Measurements from ENCODE around the gene L1CAM. TPM values are rescaled to one million over a fixed set of nuclear protein-coding genes. Genes with fewer than 3 reads are reported as not detected.

Gene L1CAM
- total and polyA plus RNA-seq, 9 of the 15 experiments (the other 6 are each of a cell fraction or from before 2014, with no cell fraction given) = 0.09 to 0.86 (median 0.26) TPM; not detected in 3

GRCh38 chrX:153897899-153898298 lies 11.9 kb upstream of the L1CAM start (continued):
- TF ChIP-seq CGGBP1 (CRISPR knock-in tag; IDR thresholded peaks at IDR 0.05) (no peak; the same call in 1 of the 2 replicates), ELK1 (CRISPR knock-in tag; IDR thresholded peaks at IDR 0.05) (no peak), MEF2A (IDR thresholded peaks at IDR 0.05; ENCODE audit: control insufficient read depth, low read depth, low read length) (peak; percentile 25; the same call in 1 of the 2 replicates), ZNF184 (CRISPR knock-in tag; IDR thresholded peaks at IDR 0.05) (no peak), SFPQ (IDR thresholded peaks at IDR 0.05; ENCODE audit: low read depth, low read length) (no peak), PRMT5 (CRISPR knock-in tag; IDR thresholded peaks at IDR 0.05) (no peak), SAFB (IDR thresholded peaks at IDR 0.05; ENCODE audit: borderline replicate concordance, low read depth, low read length) (no peak), NR0B1 (IDR thresholded peaks at IDR 0.05; ENCODE audit: partially characterized antibody) (no peak), ETV1 (tag; conservative IDR thresholded peaks at IDR 0.05; ENCODE audit: low read depth) (no peak), CEBPZ (IDR thresholded peaks at IDR 0.05; ENCODE audit: borderline replicate concordance, low read depth, low read length) (no peak), RREB1 (CRISPR knock-in tag; IDR thresholded peaks at IDR 0.05) (no peak), FOXP1 (CRISPR knock-in tag; IDR thresholded peaks at IDR 0.05) (no peak)

All from K562 (cell line).